SU-DHL-6 (cell line): ENCODE results near the gene CTR9.

ENCODE experiments used
- H2AFZ ChIP-seq: fragments of 200-600 bp; sonication (generic); 2 replicates; pipeline ENCODE4 v1.6.1; 2014; ENCODE audit warnings: low read depth, mild to moderate bottlenecking, moderate library complexity, mixed read lengths, antibody characterized with exemption, low read length; ENCODE audit not compliant: severe bottlenecking
- H3F3A ChIP-seq: fragments of 200-600 bp; shearing (Covaris generic); 2 replicates; pipeline ENCODE4 v1.6.0; 2016; ENCODE audit warnings: antibody characterized with exemption, mild to moderate bottlenecking; ENCODE audit not compliant: insufficient read depth
- H3K27ac ChIP-seq: fragments of 200-600 bp; sonication (generic); 2 replicates; pipeline ENCODE4 v1.5.1; 2016; ENCODE audit warnings: low read depth, mild to moderate bottlenecking, low read length, moderate library complexity, mixed read lengths
- H3K27me3 ChIP-seq: fragments of 200-600 bp; sonication (generic), shearing (Covaris generic); 2 replicates; pipeline ENCODE4 v1.6.0; 2014; ENCODE audit warnings: mild to moderate bottlenecking, low read length
- H3K36me3 ChIP-seq: fragments of 200-600 bp; sonication (generic); 2 replicates; pipeline ENCODE4 v1.6.1; 2014; ENCODE audit warnings: mild to moderate bottlenecking, low read length, mixed read lengths
- H3K4me2 ChIP-seq: fragments of 300-600, 200-600 bp; shearing (Covaris generic), sonication (generic); 2 replicates; pipeline ENCODE4 v1.6.0; 2014; ENCODE audit warnings: low read length, low read depth, mild to moderate bottlenecking; ENCODE audit not compliant: poor library complexity, severe bottlenecking
- H3K4me3 ChIP-seq: fragments of 200-600 bp; sonication (generic); 2 replicates; pipeline ENCODE4 v1.5.1; 2014; ENCODE audit warnings: antibody characterized with exemption, low read length, mild to moderate bottlenecking, mixed read lengths; ENCODE audit not compliant: insufficient read depth, poor library complexity, severe bottlenecking
- H3K79me2 ChIP-seq: fragments of 200-600 bp; sonication (generic); 2 replicates; pipeline ENCODE4 v1.6.1; 2014; ENCODE audit warnings: mild to moderate bottlenecking, low read length, moderate library complexity; ENCODE audit not compliant: insufficient read depth
- H3K9ac ChIP-seq: fragments of 200-600 bp; sonication (generic); 2 replicates; pipeline ENCODE4 v1.7.0; 2014; ENCODE audit warnings: mild to moderate bottlenecking, low read length
- H3K9me2 ChIP-seq: fragments of 200-600 bp; sonication (generic); replicated peaks from 2 replicates; pipeline ENCODE4 v1.6.1; 2014; ENCODE audit warnings: low read length; ENCODE audit not compliant: insufficient read depth
- H3K9me3 ChIP-seq: fragments of 200-600 bp; sonication (generic); 2 replicates; pipeline ENCODE4 v1.6.1; 2014; ENCODE audit warnings: low read length, mixed read lengths; ENCODE audit not compliant: insufficient read depth
- H4K20me1 ChIP-seq: fragments of 200-600 bp; sonication (generic); 2 replicates; pipeline ENCODE4 v1.6.1; 2014; ENCODE audit warnings: low read depth, mild to moderate bottlenecking, antibody characterized with exemption, low read length, moderate library complexity, mixed read lengths
- CTCF ChIP-seq: fragments of 200-600 bp; sonication (generic); IDR thresholded peaks from one replicate; pipeline ENCODE4 v1.5.1; 2017; ENCODE audit warnings: antibody characterized with exemption, mild to moderate bottlenecking, low read length, moderate library complexity; ENCODE audit not compliant: insufficient read depth, poor library complexity, severe bottlenecking
- EZH2phosphoT487 ChIP-seq: fragments of 200-600 bp; sonication (generic), shearing (Covaris generic); conservative IDR thresholded peaks from 2 replicates; pipeline ENCODE4 v1.6.1; 2018; ENCODE audit warnings: mild to moderate bottlenecking, antibody characterized with exemption, low read length, moderate library complexity, mixed read lengths

The CTR9 gene

GRCh38 chr11:10793470-10794255, 42.6 kb downstream of the CTR9 start:
- Histone ChIP-seq H3K9me3 (no peaks in the 10 kb centered on the region), H2AFZ (no peak overlapping the region), H3K9ac (no peak overlapping the region), H3F3A (peaks cover 47% of the 10 kb centered on the region), H4K20me1 (0 out of 2 replicates have a peak, but pooled peaks cover 6% of the 10 kb centered on the region), H3K9me2 (no peaks in the 10 kb centered on the region), H3K79me2 (no peaks in the 10 kb centered on the region), H3K27ac (no peak overlapping the region), H3K36me3 (peaks cover 24% of the 10 kb centered on the region), H3K4me3 (no peak overlapping the region), H3K4me2 (no peak overlapping the region), H3K27me3 (no peaks in the 10 kb centered on the region)
- TF ChIP-seq CTCF (no peak), EZH2phosphoT487 (no peak)

DNA sequence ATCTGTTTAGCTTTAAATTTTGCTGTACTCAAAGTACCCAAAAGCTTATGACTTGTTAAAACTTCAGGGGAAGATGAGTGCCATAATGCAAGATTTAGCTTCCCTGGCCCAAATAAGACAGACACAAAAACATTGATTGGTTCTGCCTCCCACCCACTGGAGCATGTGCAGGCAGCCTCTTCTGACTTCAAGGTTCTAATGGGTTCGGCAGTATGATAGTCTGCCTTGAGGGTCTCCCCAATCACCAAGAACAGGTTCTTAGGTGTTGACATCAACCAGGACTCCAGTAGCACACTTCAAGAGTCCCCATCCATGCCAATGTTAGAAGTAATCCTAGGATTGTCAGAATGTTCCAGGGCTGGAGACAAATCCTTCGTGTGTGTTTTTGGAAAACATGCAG, 45.1 kb downstream of the CTR9 start:
- TF ChIP-seq EZH2phosphoT487 (no peak), CTCF (no peak)
- Histone ChIP-seq H3K4me2 (no peak overlapping the region), H3K79me2 (no peaks in the 10 kb centered on the region), H3K27ac (no peak overlapping the region), H3K9me2 (no peaks in the 10 kb centered on the region), H2AFZ (no peak overlapping the region), H3K4me3 (no peak overlapping the region), H3K9ac (no peak overlapping the region), H3K36me3 (peaks cover 49% of the 10 kb centered on the region), H3F3A (peaks cover 72% of the 10 kb centered on the region), H3K27me3 (no peaks in the 10 kb centered on the region), H3K9me3 (no peaks in the 10 kb centered on the region), H4K20me1 (peaks cover 15% of the 10 kb centered on the region; the same call in 1 of the 2 replicates)

DNA sequence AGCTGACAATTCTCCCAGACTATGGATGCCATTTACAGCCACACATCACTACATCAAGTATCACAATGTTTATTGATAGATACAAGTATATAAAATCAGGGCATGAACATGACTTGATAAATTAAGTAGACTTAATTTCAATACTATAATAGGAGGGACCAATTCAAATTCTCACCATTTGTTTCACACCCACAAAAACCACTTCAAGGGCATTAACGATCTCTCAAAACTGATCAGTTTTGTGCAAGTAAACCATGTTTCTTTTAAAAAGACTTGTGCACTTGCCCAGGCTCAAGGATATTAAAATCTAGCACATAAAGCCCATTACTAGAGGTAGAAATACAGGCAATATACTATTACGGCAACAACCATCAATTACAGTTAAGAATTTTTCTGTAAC, 46.0 kb downstream of the CTR9 start:
- peaks cover 57% of the 10 kb centered on the region for H3K36me3 ChIP-seq
- no peaks in the 10 kb centered on the region; the same call in 1 of the 2 replicates for H3K79me2 ChIP-seq
- no peaks in the 10 kb centered on the region for H3K9me2 ChIP-seq
- peaks cover 80% of the 10 kb centered on the region for H3F3A ChIP-seq
- peaks cover 16% of the 10 kb centered on the region; the same call in 1 of the 2 replicates for H4K20me1 ChIP-seq
- no peaks in the 10 kb centered on the region for H3K27me3 ChIP-seq
- TF ChIP-seq CTCF = no peak
- no peak overlapping the region for H3K27ac ChIP-seq
- no peaks in the 10 kb centered on the region for H3K9me3 ChIP-seq
- no peak overlapping the region for H3K9ac ChIP-seq
- no peak overlapping the region for H3K4me2 ChIP-seq
- H3K4me3 ChIP-seq = no peak overlapping the region
- no peak overlapping the region for H2AFZ ChIP-seq
